Thoracic aorta (tissue), 2 donors: ENCODE data around the gene SLC26A11. TPM values are rescaled to one million over a fixed set of nuclear protein-coding genes. Genes with fewer than 3 reads are reported as not detected.

Experiments used
- ATAC-seq: fragments of 150-250 bp; one replicate; pipeline ENCODE4 v1.8.0; 2017; ENCODE audit warnings: low read depth; ENCODE audit not compliant: insufficient number of reproducible peaks, low FRiP score
- DNase-seq: peaks from one replicate; pipeline ENCODE4 v3.0.0-alpha.2; 2020; ENCODE audit warnings: low spot score
- H3K27ac ChIP-seq, 2 donors: fragments of 200-600 bp; sonication (generic); 1 replicate in 1 of 2; 2 replicates in 1 of 2; pipeline ENCODE4 v1.5.1; 2016; ENCODE audit warnings: mild to moderate bottlenecking in 2 of 2, moderate library complexity in 2 of 2
- H3K27me3 ChIP-seq: fragments of 200-600 bp; sonication (generic); replicated peaks from 2 replicates; pipeline ENCODE4 v1.6.0; 2016; ENCODE audit warnings: mild to moderate bottlenecking; ENCODE audit not compliant: insufficient read depth
- H3K36me3 ChIP-seq: fragments of 200-600 bp; sonication (generic); one replicate; pipeline ENCODE4 v1.5.1; 2016
- H3K4me1 ChIP-seq, 2 donors: fragments of 200-600 bp; sonication (generic); 1 replicate in 1 of 2; 2 replicates in 1 of 2; pipeline versions ENCODE4 v1.5.1 to v1.6.0; 2016; ENCODE audit warnings: low read depth in 2 of 2, mild to moderate bottlenecking in 1 of 2; ENCODE audit not compliant: control insufficient read depth in 1 of 2
- H3K4me3 ChIP-seq: fragments of 200-600 bp; sonication (generic); 2 replicates; pipeline ENCODE4 v1.5.1; 2016; ENCODE audit warnings: mild to moderate bottlenecking
- H3K9me3 ChIP-seq: fragments of 200-600 bp; sonication (generic); 2 replicates; pipeline ENCODE4 v1.5.1; 2016
- total RNA-seq, 2 donors: library from RNA; depleted of rRNA; stranded (reverse); fragments of >200 nt; gene quantifications; one replicate each; pipeline versions ENCODE4 v1.1.0 to v1.2.3, GENCODE V29; 2016
- TF ChIP-seq, protein P1 (sequence below): fragments of 200-600 bp; sonication (generic); IDR thresholded peaks from one replicate; pipeline ENCODE4 v1.5.1; 2019; ENCODE audit warnings: antibody characterized with exemption

The SLC26A11 gene
- total RNA-seq, 2 donors from 2014 or later: 41.1 to 69.2 TPM

DNA sequence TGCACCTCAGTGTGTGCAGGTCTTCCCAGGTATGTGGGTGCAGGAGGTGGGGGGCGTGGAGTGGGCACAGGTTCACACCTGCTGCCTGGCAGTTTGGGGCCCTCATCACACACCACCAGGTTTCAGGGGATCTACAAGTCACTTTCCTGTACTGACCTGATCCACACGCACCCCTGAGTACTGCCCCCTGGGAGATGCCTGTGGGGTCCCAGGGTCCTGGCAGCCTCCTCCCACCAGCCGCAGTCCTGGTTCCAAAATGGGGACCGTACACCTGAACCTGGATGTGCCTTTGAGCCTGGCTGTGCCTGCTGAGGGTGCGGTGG is 66.4 kb downstream of the SLC26A11 start:
- ATAC-seq (no peak), DNase-seq (no peak)
- H3K27me3 ChIP-seq: no peaks in the 10 kb centered on the region
- H3K36me3 ChIP-seq: peaks cover 36% of the 10 kb centered on the region
- H3K4me3 ChIP-seq: no peak overlapping the region
- no peaks in the 10 kb centered on the region for H3K4me1 ChIP-seq
- no peak overlapping the region for H3K27ac ChIP-seq
- TF ChIP-seq, protein P1, sequence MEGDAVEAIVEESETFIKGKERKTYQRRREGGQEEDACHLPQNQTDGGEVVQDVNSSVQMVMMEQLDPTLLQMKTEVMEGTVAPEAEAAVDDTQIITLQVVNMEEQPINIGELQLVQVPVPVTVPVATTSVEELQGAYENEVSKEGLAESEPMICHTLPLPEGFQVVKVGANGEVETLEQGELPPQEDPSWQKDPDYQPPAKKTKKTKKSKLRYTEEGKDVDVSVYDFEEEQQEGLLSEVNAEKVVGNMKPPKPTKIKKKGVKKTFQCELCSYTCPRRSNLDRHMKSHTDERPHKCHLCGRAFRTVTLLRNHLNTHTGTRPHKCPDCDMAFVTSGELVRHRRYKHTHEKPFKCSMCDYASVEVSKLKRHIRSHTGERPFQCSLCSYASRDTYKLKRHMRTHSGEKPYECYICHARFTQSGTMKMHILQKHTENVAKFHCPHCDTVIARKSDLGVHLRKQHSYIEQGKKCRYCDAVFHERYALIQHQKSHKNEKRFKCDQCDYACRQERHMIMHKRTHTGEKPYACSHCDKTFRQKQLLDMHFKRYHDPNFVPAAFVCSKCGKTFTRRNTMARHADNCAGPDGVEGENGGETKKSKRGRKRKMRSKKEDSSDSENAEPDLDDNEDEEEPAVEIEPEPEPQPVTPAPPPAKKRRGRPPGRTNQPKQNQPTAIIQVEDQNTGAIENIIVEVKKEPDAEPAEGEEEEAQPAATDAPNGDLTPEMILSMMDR: no peak
- no peaks in the 10 kb centered on the region for H3K9me3 ChIP-seq

DNA sequence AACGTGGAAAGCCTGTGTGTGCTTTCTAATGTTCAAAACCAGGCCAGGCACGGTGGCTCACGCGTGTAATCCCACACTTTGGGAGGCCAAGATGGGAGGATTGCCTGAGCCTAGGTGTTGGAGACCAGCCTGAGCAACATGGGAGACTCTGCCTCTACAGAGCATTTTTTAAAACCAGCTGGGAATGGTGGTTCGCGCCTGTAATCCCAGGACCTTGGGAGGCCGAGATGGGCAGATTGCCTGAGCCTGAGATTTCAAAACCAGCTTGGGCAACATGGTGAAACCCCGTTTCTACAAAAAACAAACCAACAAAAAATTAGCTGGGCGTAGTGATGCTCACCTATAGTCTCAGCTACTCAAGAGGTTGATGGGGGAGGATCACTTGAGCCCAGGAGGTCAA is 66.8 kb downstream of the SLC26A11 start:
- no peak overlapping the region for H3K4me3 ChIP-seq
- H3K36me3 ChIP-seq: peaks cover 40% of the 10 kb centered on the region
- DNase-seq: no peak
- H3K9me3 ChIP-seq: no peaks in the 10 kb centered on the region
- TF ChIP-seq, protein P1: no peak
- no peak for ATAC-seq
- no peaks in the 10 kb centered on the region for H3K4me1 ChIP-seq
- no peaks in the 10 kb centered on the region for H3K27me3 ChIP-seq
- no peak overlapping the region for H3K27ac ChIP-seq

DNA sequence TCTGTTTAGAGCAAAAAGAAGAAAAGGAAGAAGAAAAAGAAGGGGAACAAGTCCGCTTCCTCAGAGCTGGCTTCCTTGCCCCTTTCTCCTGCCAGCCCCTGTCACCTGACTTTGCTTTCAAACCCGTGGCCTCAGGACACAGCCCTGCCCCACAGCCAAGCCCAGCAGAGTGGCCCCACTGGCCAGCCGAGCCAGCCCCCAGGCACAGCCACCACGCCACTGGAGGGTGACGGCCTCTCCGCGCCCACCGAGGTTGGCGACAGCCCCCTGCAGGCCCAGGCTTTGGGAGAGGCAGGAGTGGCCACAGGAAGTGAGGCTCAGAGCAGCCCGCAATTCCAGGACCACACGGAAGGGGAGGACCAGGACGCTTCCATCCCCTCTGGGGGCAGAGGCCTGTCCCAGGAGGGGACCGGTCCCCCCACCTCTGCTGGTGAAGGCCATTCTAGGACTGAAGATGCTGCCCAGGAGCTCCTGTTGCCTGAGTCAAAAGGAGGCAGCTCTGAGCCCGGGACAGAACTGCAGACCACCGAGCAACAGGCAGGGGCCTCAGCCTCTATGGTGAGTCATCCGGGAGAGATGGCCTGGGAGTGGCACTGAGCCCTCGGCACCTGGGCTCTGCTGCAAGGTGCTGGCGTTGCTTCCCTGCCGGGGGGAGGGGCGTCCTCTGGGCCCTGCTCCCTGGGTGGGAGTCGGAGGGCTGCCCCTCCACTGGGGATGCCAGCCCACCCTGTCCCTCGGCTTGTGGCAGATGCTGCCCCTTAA is 67.8 kb downstream of the SLC26A11 start:
- ATAC-seq (no peak), DNase-seq (no peak)
- Histone ChIP-seq H3K36me3 (peaks cover 45% of the 10 kb centered on the region), H3K4me1 (no peaks in the 10 kb centered on the region), H3K27me3 (no peaks in the 10 kb centered on the region), H3K27ac (no peak overlapping the region), H3K9me3 (no peaks in the 10 kb centered on the region), H3K4me3 (no peak overlapping the region)
- TF ChIP-seq, protein P1: no peak

DNA sequence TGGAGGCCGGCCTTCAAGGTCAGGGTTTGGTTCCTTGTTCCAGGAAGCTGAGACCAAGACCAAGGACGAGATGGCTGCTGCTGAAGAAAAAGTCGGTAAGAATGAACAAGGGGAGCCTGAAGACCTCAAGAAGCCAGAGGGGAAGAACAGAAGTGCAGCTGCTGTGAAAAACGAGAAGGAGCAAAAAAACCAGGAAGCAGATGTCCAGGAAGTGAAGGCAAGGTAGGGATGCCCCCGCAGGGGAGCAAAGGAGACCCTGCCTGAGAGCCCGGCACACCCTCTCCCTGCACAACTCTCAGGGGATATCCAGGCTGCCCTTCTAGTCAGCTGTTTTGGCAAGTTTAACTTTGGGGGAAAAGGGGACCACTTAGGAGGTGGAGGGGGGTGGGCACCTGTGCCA is 69.4 kb downstream of the SLC26A11 start:
- Histone ChIP-seq H3K27ac (no peak overlapping the region), H3K27me3 (no peaks in the 10 kb centered on the region), H3K9me3 (no peaks in the 10 kb centered on the region), H3K4me3 (no peak overlapping the region), H3K36me3 (peaks cover 50% of the 10 kb centered on the region), H3K4me1 (no peaks in the 10 kb centered on the region)
- TF ChIP-seq, protein P1: no peak
- ATAC-seq: no peak
- no peak for DNase-seq

DNA sequence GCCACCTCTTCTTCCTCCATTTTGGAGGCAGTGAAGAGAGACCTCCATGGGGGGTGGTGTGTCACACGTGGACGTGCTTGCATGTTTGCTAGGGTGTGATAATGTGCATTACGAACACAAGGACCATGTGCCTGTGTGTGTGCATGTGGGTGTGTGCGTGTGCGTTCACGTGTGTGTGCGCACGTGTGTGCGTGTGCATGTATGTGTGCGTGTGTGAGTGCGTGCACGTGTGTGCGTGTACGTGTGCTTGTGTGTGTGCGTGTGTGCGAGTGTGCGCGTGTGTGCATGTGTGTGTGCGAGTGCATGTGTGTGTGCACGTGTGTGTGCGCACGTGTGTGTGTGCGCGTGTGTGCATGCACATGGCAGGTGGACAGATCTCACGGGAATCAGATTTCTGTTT is 69.9 kb downstream of the SLC26A11 start:
- TF ChIP-seq, protein P1: no peak
- H3K9me3 ChIP-seq: no peaks in the 10 kb centered on the region
- DNase-seq: no peak
- no peak overlapping the region for H3K27ac ChIP-seq
- H3K4me3 ChIP-seq: no peak overlapping the region
- no peaks in the 10 kb centered on the region for H3K4me1 ChIP-seq
- ATAC-seq: no peak
- H3K27me3 ChIP-seq: no peaks in the 10 kb centered on the region
- H3K36me3 ChIP-seq: peaks cover 55% of the 10 kb centered on the region
